Urothelium cell line (cell line): Measurements from ENCODE around the gene MACROH2A1.

Experiments used
- DNase-seq: peaks from one replicate; pipeline ENCODE4 v3.0.0; 2011; ENCODE audit warnings: low spot score, mixed read lengths
- FAIRE-seq: peaks from 2 replicates; lab custom pipeline; 2011; peaks lifted over from hg19 to GRCh38; lab: Jason Lieb, UNC

MACROH2A1 gene

GRCh38 chr5:135436951-135437418 is 38.0 kb upstream of the MACROH2A1 start:
- DNase-seq (no peak), FAIRE-seq (no peak)

- FAIRE-seq (no peak), DNase-seq (no peak)
Measured at GRCh38 chr5:135435467-135436330, 36.7 kb upstream of the MACROH2A1 start.

- FAIRE-seq (no peak), DNase-seq (no peak)
Measured at GRCh38 chr5:135434591-135435466, 35.8 kb upstream of the MACROH2A1 start.

DNA sequence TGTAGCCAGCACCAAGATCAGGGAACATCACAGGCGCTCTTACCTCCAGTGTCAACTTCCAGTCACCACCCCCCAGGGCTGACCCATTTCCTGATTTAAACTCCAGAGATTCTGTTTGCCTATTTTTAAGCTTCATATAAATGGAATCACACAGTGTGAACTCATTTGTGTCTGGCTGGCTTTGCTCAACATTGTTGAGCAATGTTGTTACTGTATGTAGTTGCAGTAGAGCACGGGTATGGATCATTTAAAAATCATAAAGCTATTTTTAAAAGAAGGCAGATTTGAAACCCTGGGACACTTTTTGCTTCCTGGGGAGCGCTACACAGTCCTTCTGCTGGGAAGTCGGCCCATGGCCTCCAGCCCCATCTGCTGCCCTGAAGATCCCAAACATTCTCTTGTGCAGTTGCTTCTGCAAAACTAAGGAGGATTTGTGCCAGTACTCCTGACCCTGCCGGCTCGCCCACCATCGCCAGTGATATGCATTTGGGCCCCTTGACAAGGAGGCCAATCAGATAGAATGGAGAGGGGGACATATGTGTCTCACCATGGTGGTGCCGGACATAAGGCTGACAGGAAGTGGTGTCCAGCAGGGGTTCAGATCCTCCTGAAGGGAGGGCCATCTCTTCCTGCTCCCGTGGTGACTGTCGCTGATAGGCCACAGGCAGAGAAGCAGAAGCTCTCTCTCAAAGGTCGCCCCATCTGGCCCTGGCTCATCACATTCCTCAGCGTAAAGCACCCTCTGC is 34.8 kb upstream of the MACROH2A1 start:
- FAIRE-seq (no peak), DNase-seq (no peak)

DNA sequence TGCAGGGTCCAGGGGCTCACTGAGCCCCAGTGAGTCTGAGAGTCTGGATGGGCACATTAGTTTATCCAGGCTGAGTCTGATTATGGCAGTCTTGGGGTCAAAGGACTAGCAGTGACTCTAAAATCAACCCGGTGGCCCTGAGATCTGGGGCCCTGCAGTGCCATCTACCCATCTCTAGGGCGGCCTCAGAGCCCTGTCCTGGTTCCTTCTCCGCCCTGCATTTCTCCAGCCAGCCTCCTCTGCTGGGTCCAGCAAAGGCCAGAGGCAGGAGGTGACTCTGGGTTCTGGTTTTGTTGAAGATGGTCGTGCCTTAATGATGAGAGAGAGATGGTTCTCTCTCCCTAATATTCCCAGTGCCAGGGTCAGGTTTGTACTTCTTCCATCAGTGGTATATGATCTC is 33.1 kb upstream of the MACROH2A1 start:
- DNase-seq (no peak), FAIRE-seq (no peak)

DNA sequence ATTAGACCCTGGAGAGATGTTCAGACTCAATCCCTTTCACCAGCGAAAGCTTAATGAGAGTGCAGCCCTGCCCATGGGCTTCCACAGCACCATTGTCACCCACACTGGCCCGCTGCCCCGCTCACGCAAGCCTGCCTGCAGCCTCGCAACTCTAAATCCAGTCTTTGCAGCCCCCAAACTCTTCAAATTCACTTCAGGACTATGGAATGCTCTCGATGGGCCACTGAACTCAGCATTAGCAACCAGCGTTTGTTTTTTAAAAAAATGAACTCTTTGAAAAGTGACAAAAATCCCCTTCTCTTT is 31.1 kb upstream of the MACROH2A1 start:
- FAIRE-seq: no peak
- DNase-seq: no peak

DNA sequence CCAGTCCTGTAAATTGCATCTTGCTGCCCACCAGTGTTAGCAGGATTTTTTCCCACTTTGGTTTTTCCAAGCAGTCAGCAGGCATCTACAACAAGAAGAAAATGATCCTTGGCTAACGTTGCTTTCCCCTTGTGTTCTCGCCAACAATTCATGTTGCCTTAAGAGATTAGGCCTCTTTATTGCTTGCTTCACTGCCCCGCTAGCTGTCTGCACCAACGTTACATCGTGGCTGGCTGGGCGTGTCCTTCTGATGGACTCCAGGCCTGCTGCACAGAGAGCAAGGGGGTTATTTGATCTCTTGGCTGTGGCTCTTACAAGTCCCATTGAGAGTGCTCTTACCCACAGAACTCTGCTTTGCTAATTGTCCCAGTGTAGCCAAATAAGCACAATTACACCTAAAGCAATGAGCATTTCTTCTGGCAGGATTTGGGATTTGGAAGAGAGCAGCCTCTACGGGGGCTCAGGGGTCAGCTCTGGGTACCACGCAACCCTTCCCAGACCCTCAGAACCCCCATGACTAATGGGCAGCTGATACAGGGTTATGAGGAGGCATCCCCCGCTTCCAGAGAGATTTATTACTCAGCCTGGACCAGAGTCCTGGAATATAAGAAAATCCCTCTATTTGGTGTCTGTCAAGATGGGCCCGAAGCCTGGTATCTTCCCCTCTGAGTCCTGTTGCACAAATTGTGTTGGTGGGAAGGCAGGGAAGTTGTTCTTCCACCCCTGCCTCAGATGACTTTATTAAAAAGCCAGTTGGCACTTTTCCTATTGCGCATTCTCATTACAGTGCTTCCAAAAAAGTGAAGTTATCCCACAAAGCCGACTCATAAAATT is 30.5 kb upstream of the MACROH2A1 start:
- DNase-seq: no peak
- no peak for FAIRE-seq

DNA sequence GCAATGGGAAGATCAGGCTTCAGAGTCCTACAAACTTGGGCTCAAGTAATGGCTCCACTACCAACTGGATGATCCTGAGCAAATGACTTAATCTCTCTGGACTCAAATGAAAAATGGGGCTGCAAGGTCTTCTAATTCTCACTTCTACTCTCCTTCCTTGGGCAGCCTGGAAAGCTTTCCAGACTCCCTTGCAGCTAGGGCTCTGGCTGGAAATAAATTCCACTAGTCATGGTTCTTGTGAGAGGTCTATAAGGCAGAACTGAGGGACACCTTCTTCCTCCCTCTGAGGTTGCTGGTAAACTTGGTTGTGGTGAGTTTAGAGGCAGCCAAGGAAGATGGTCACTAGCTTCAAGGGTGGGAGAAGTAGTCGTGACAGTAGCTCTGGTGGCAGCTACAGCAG is 29.6 kb upstream of the MACROH2A1 start:
- DNase-seq (no peak), FAIRE-seq (no peak)

DNA sequence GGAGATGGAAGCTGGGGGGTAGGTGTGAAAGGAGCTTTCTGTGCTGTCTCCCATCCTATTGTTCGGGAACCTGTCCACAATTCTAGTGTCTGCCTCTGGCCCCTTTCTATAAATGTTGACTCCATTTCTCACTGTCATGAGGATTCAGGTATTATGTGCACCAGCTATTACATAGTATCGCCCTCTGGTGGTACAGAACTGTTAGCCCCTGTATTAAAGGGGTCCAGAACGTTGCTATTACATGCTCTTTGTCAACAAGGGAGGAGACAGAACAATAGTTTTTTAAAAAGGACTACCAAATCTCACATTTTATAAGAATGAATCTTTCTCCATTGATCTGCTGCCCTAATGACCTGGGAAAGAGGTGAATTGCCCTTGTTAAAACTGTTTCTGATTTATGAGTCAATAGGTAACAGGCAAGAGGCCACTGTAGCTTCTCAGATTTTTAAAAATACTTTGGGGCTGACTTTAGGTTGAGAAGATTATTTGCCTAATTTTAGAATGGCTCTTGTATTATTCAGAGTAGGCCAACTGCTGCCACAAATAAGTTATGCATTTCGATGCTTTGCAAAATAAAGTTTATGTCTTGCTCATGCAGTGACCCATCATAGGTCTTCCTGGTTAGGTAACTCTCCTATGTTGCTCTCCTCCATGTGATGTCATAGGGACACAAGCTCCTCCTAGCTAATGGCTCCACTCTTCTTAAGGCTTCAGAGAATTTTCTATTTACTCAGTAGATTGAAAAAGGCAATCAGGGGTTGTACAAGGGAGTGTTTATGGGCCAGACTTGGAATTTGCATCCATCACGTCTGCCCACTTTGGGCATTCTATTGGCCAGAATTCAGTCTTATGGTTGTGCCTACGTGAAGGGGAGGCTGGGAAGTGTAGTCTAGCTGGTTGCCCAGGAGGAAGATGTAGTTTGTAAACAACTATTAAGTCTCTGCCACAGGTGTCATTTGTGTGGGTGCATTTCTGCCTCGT is 27.4 kb upstream of the MACROH2A1 start:
- FAIRE-seq: no peak

GRCh38 chr5:135425641-135426040 is 26.6 kb upstream of the MACROH2A1 start:
- DNase-seq (no peak), FAIRE-seq (no peak)

More for the DNA sequence above, 27.4 kb upstream of the MACROH2A1 start:
- DNase-seq: no peak

DNA sequence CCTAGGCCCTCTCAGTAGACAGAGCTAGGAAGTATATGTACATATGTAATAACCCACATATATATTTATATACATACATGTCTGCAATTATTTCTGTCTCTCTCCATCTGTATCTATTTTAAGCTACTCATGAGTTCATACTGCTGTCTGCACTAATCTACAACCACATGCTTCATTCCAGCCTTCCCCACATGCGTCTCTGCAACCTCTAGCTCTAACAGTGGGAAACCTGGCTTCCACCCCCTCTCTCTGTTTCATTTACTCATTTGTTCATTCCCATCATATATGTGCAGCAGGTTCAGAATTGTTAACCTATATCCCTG is 24.8 kb upstream of the MACROH2A1 start:
- DNase-seq: no peak
- FAIRE-seq: no peak

- FAIRE-seq: no peak
Measured at GRCh38 chr5:135423146-135423845, 24.3 kb upstream of the MACROH2A1 start.

DNA sequence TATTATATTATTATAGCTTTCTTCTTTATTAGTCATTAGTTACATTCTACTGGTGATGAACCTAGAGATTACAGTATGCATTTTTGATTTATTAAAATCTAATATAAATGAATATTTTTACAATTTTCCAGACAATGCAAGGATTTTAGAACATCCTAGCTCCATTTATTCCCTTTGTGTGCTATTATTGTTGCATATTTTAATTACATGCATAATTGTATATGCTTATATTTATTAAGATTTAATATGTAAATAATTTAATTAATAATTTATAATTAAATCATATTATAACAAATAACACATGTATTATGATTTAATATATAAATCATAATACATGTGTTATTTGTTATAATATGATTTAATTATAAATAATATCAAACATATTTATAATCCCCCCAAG is 23.4 kb upstream of the MACROH2A1 start:
- DNase-seq (no peak), FAIRE-seq (no peak)

More at GRCh38 chr5:135423146-135423845, 24.3 kb upstream of the MACROH2A1 start:
- no peak for DNase-seq

- FAIRE-seq (no peak), DNase-seq (no peak)
Measured at GRCh38 chr5:135417083-135417482, 18.1 kb upstream of the MACROH2A1 start.

DNA sequence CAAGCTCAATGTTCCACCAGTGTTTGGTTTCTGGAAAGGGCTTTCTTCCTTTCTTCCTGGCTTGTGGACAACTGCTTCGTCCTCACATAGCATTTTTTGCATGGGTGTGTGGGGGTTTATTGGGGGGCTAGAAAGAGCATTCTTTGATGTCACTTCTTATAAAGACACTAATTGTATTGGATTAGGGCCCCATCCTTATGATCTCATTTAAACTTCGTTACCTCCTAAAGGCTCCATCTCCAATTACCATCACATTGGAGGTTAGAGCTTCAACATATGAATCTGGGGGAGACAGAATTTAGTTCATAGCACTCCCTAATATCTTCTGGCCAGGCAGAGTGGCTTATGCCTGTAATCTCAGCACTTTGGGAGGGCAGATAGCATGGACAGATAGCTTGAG is 6.1 kb upstream of the MACROH2A1 start:
- no peak for DNase-seq
- FAIRE-seq: no peak

GRCh38 chr5:135402031-135402430 is 3.0 kb upstream of the MACROH2A1 start:
- DNase-seq (no peak), FAIRE-seq (no peak)

GRCh38 chr5:135400866-135401265 is 1.8 kb upstream of the MACROH2A1 start:
- no peak for FAIRE-seq
- no peak for DNase-seq

DNA sequence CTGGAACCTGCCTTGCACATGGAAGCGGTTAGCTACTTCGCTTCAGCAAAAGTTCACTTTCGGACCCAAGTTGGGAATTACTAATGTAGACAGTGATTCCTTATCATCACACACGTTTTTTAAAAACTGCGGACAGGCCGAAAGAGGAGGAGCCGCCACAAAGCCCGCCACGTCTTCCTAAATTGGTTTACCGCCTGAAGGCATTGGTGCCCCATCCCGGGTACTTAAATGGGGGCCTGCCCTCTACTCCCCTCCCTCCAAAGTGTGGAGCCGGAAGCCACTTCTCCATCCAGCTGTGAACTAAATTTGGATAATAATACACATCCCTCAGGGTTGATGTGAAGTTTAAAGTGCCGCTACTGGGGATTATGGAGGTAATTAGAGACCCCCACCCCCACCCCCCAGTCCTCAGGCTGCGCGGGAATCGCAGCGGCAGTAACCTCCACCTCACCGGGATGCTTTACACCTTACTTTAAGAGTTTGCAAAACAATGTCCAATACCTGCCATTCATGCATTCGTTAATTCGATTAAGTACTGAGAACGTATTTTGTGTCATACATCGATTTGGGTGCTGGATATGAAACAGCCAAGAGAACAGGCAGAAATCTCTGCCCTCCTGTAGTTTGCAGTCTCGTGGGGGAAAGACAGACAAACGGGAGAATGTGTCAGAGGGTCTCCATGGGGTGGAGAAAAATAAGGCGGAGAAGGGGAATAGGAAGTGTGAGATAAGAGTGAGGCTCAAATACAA is 937 bp upstream of the MACROH2A1 start:
- FAIRE-seq (no peak), DNase-seq (no peak)
